ACC112 (cell line): ENCODE data around the gene IL12A.

Source experiments
- H2AFZ ChIP-seq: fragments of 200-600 bp; sonication (generic); one replicate; pipeline ENCODE4 v1.6.0; 2017; ENCODE audit warnings: antibody characterized with exemption, low read length; ENCODE audit not compliant: unreplicated experiment
- H3K27ac ChIP-seq: fragments of 200-600 bp; sonication (generic); 2 replicates; pipeline ENCODE4 v1.5.1; 2014; ENCODE audit warnings: low read depth, mild to moderate bottlenecking, antibody characterized with exemption, low read length, moderate library complexity
- H3K27me3 ChIP-seq: fragments of 200-600 bp; sonication (generic); 2 replicates; pipeline ENCODE4 v1.6.1; 2014; ENCODE audit warnings: mild to moderate bottlenecking, antibody characterized with exemption, low read length, moderate library complexity, mixed read lengths; ENCODE audit not compliant: insufficient read depth
- H3K36me3 ChIP-seq: fragments of 200-600 bp; sonication (generic); 2 replicates; pipeline ENCODE4 v1.6.1; 2016; ENCODE audit warnings: mild to moderate bottlenecking, antibody characterized with exemption, low read length, moderate library complexity, mixed read lengths; ENCODE audit not compliant: insufficient read depth
- H3K4me1 ChIP-seq: fragments of 200-600 bp; sonication (generic); one replicate; pipeline ENCODE4 v1.6.1; 2016; ENCODE audit warnings: low read length, mixed read lengths; ENCODE audit not compliant: insufficient read depth, unreplicated experiment, control insufficient read depth
- H3K4me3 ChIP-seq: fragments of 200-600 bp; sonication (generic); 2 replicates; pipeline ENCODE4 v1.5.1; 2014; ENCODE audit warnings: mild to moderate bottlenecking, low read depth, low read length
- H3K79me2 ChIP-seq: fragments of 200-600 bp; sonication (generic); one replicate; pipeline ENCODE4 v1.6.0; 2016; ENCODE audit warnings: low read length; ENCODE audit not compliant: control insufficient read depth, unreplicated experiment, insufficient read depth

Gene IL12A

GRCh38 chr3:160006282-160007163, 17.9 kb downstream of the IL12A start:
- H3K4me1 ChIP-seq, result peaks cover 14% of the 10 kb centered on the region
- H3K27ac ChIP-seq, result no peak overlapping the region
- peak overlapping the region; percentile 47 for H2AFZ ChIP-seq
- no peaks in the 10 kb centered on the region for H3K27me3 ChIP-seq
- no peaks in the 10 kb centered on the region for H3K36me3 ChIP-seq
- H3K79me2 ChIP-seq, result no peaks in the 10 kb centered on the region
- no peak overlapping the region for H3K4me3 ChIP-seq

- Histone ChIP-seq H3K79me2 (no peaks in the 10 kb centered on the region), H3K4me3 (no peak overlapping the region), H3K27me3 (no peaks in the 10 kb centered on the region), H2AFZ (no peak overlapping the region), H3K4me1 (peaks cover 11% of the 10 kb centered on the region), H3K36me3 (no peaks in the 10 kb centered on the region), H3K27ac (no peak overlapping the region)
These were observed 20.3 kb downstream of the IL12A start for GRCh38 chr3:160008961-160009360.

- Histone ChIP-seq H3K4me1 (peaks cover 11% of the 10 kb centered on the region), H3K27ac (no peak overlapping the region), H3K36me3 (no peaks in the 10 kb centered on the region), H3K79me2 (no peaks in the 10 kb centered on the region), H2AFZ (peak overlapping the region; percentile 62), H3K4me3 (no peak overlapping the region), H3K27me3 (no peaks in the 10 kb centered on the region)
These were observed 20.9 kb downstream of the IL12A start for GRCh38 chr3:160009525-160009924.

- H3K27me3 ChIP-seq, result no peaks in the 10 kb centered on the region
- H3K27ac ChIP-seq, result no peak overlapping the region
- peaks cover 11% of the 10 kb centered on the region for H3K4me1 ChIP-seq
- H3K4me3 ChIP-seq, result no peak overlapping the region
- H3K79me2 ChIP-seq, result no peaks in the 10 kb centered on the region
- no peaks in the 10 kb centered on the region for H3K36me3 ChIP-seq
- H2AFZ ChIP-seq, result no peak overlapping the region
These were observed 21.9 kb downstream of the IL12A start for GRCh38 chr3:160010578-160010977.

- Histone ChIP-seq H3K27me3 (no peaks in the 10 kb centered on the region), H3K79me2 (no peaks in the 10 kb centered on the region), H2AFZ (peak overlapping the region; percentile 38), H3K36me3 (no peaks in the 10 kb centered on the region), H3K4me3 (no peak overlapping the region), H3K27ac (no peak overlapping the region), H3K4me1 (peaks cover 6% of the 10 kb centered on the region)
These were observed 23.5 kb downstream of the IL12A start for GRCh38 chr3:160012108-160012507.

GRCh38 chr3:160016972-160017371, 28.3 kb downstream of the IL12A start:
- Histone ChIP-seq H2AFZ (no peak overlapping the region), H3K4me3 (no peak overlapping the region), H3K36me3 (no peaks in the 10 kb centered on the region), H3K79me2 (no peaks in the 10 kb centered on the region), H3K4me1 (peaks cover 11% of the 10 kb centered on the region), H3K27me3 (no peaks in the 10 kb centered on the region), H3K27ac (no peak overlapping the region)

- Histone ChIP-seq H3K4me3 (no peak overlapping the region), H3K27ac (no peak overlapping the region), H3K79me2 (no peaks in the 10 kb centered on the region), H3K4me1 (peaks cover 25% of the 10 kb centered on the region), H3K36me3 (no peaks in the 10 kb centered on the region), H3K27me3 (no peaks in the 10 kb centered on the region), H2AFZ (no peak overlapping the region)
These were observed 30.3 kb downstream of the IL12A start for GRCh38 chr3:160018959-160019358.

GRCh38 chr3:160020057-160020711, 31.5 kb downstream of the IL12A start:
- peaks cover 28% of the 10 kb centered on the region for H3K4me1 ChIP-seq
- no peak overlapping the region for H3K4me3 ChIP-seq
- H3K79me2 ChIP-seq, result no peaks in the 10 kb centered on the region
- H3K27me3 ChIP-seq, result no peaks in the 10 kb centered on the region
- no peak overlapping the region for H2AFZ ChIP-seq
- H3K36me3 ChIP-seq, result no peaks in the 10 kb centered on the region
- no peak overlapping the region for H3K27ac ChIP-seq

- no peak overlapping the region for H3K27ac ChIP-seq
- H3K4me1 ChIP-seq, result peaks cover 26% of the 10 kb centered on the region
- no peaks in the 10 kb centered on the region for H3K27me3 ChIP-seq
- no peaks in the 10 kb centered on the region for H3K36me3 ChIP-seq
- no peaks in the 10 kb centered on the region for H3K79me2 ChIP-seq
- no peak overlapping the region for H3K4me3 ChIP-seq
- H2AFZ ChIP-seq, result no peak overlapping the region
These were observed 33.4 kb downstream of the IL12A start for GRCh38 chr3:160022068-160022467.

GRCh38 chr3:160023476-160023875, 34.8 kb downstream of the IL12A start:
- no peak overlapping the region for H2AFZ ChIP-seq
- no peak overlapping the region; the same call in 1 of the 2 replicates for H3K4me3 ChIP-seq
- H3K27ac ChIP-seq, result peak overlapping the region; percentile 52
- no peaks in the 10 kb centered on the region for H3K36me3 ChIP-seq
- H3K4me1 ChIP-seq, result peaks cover 31% of the 10 kb centered on the region
- no peaks in the 10 kb centered on the region for H3K27me3 ChIP-seq
- no peaks in the 10 kb centered on the region for H3K79me2 ChIP-seq
